A673 (cell line): Measurements from ENCODE around the gene LPP. TPM values are rescaled to one million over a fixed set of nuclear protein-coding genes. Genes with fewer than 3 reads are reported as not detected.

Experiments used
- BruUV-seq: library from RNA; stranded (reverse); fragments of 400-500 nt; replicated peaks from 2 replicates; lab custom pipeline; 2021; lab: Mats Ljungman, UMichigan
- CTCF ChIA-PET: fragments of 300-600 bp; sonication (Branson Sonifier 250); formaldehyde crosslinking; loops from one replicate; lab custom pipeline; 2022; ENCODE audit warnings: antibody characterized with exemption; lab: Charles Lee
- POLR2A ChIA-PET: fragments of 300-600 bp; sonication (Branson Sonifier 250); formaldehyde crosslinking; loops from one replicate; lab custom pipeline; 2022; ENCODE audit warnings: antibody characterized with exemption; ENCODE audit not compliant: low non-redundant PET; lab: Charles Lee
- DNase-seq: peaks from one replicate; pipeline ENCODE4 v3.0.0-alpha.2; 2015; ENCODE audit warnings: low spot score
- H3K27ac ChIP-seq: fragments of 200-600 bp; sonication (generic); 2 replicates; pipeline ENCODE4 v1.5.1; 2016; ENCODE audit warnings: mixed run types, low read depth, mild to moderate bottlenecking, mixed read lengths, antibody characterized with exemption, low read length; ENCODE audit not compliant: poor library complexity, severe bottlenecking
- H3K27me3 ChIP-seq: fragments of 200-600 bp; sonication (generic); replicated peaks from 2 replicates; pipeline ENCODE4 v1.6.1; 2017; ENCODE audit warnings: mixed run types, low read depth, mild to moderate bottlenecking, mixed read lengths, antibody characterized with exemption, low read length; ENCODE audit not compliant: insufficient read depth, poor library complexity
- H3K36me3 ChIP-seq: fragments of 200-600 bp; sonication (generic); 2 replicates; pipeline ENCODE4 v1.6.1; 2016; ENCODE audit warnings: mixed run types, mild to moderate bottlenecking, mixed read lengths, antibody characterized with exemption, low read length; ENCODE audit not compliant: insufficient read depth, poor library complexity, severe bottlenecking
- H3K4me1 ChIP-seq: fragments of 200-600 bp; sonication (generic); 2 replicates; pipeline ENCODE4 v1.6.1; 2017; ENCODE audit warnings: mixed run types, mild to moderate bottlenecking, mixed read lengths, antibody characterized with exemption, low read length; ENCODE audit not compliant: insufficient read depth, poor library complexity, severe bottlenecking
- H3K4me3 ChIP-seq: fragments of 200-600 bp; sonication (generic); 2 replicates; pipeline ENCODE4 v1.5.1; 2016; ENCODE audit warnings: low read depth, mixed run types, mild to moderate bottlenecking, mixed read lengths, low read length; ENCODE audit not compliant: poor library complexity, severe bottlenecking
- H3K9me3 ChIP-seq: fragments of 200-600 bp; sonication (generic); 2 replicates; pipeline ENCODE4 v1.6.1; 2016; ENCODE audit warnings: mixed run types, low read depth, mild to moderate bottlenecking, mixed read lengths, antibody characterized with exemption, low read length; ENCODE audit not compliant: poor library complexity, severe bottlenecking
- EZH2 ChIP-seq: fragments of 200-600 bp; sonication (generic); IDR thresholded peaks from 2 replicates; pipeline ENCODE4 v1.6.1; 2017; ENCODE audit warnings: borderline replicate concordance, low read depth, mild to moderate bottlenecking, mixed read lengths, antibody characterized with exemption, low read length; ENCODE audit not compliant: poor library complexity, severe bottlenecking
- intact Hi-C: fragments of 100-400 bp; cut with micrococcal nuclease; formaldehyde crosslinking; loops from one replicate; pipeline ENCODE4 v1.10.0; 2022; ENCODE audit not compliant: unreplicated experiment
- total RNA-seq: library from RNA; stranded (reverse); gene quantifications from 2 replicates; pipeline ENCODE4 v1.2.3, GENCODE V29; 2021
- TF ChIP-seq, protein P1 (sequence below): fragments of 300-800, 200-600 bp; sonication (generic); conservative IDR thresholded peaks from 2 replicates; pipeline ENCODE4 v1.5.1; 2017; ENCODE audit warnings: low read depth, mild to moderate bottlenecking, antibody characterized with exemption, low read length, moderate library complexity, mixed read lengths

The LPP gene
- total RNA-seq, 1 experiment from 2014 or later = 39.7 TPM

DNA sequence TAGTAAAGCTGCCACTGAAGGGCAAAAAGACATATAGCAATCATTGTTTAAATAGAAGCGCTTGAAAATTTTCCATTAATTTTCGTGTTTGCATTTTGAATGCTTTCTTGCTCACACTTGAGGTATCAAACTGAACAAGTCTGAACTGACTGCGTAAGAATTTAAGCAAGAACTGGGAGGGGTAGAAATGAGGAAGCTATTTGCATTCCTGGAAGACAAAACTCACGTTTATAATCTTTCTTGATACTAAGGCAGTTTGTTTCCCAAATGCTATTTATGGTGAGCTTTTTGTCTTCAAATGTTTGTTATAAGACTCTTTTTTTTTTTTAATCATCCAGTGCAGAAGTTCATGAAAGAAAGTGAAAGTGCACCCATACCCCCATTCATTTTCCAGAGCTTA is 518.0 kb downstream of the LPP start:
- ChIA-PET CTCF (interaction anchor here (0.7 kb wide), 1 partner anchor 11 kb away, joined by 3 read pairs; no protein-coding TSS in a partner anchor), POLR2A (no interaction called here)
- H3K27me3 ChIP-seq = no peaks in the 10 kb centered on the region
- H3K27ac ChIP-seq = no peak overlapping the region
- TF ChIP-seq, protein P1, sequence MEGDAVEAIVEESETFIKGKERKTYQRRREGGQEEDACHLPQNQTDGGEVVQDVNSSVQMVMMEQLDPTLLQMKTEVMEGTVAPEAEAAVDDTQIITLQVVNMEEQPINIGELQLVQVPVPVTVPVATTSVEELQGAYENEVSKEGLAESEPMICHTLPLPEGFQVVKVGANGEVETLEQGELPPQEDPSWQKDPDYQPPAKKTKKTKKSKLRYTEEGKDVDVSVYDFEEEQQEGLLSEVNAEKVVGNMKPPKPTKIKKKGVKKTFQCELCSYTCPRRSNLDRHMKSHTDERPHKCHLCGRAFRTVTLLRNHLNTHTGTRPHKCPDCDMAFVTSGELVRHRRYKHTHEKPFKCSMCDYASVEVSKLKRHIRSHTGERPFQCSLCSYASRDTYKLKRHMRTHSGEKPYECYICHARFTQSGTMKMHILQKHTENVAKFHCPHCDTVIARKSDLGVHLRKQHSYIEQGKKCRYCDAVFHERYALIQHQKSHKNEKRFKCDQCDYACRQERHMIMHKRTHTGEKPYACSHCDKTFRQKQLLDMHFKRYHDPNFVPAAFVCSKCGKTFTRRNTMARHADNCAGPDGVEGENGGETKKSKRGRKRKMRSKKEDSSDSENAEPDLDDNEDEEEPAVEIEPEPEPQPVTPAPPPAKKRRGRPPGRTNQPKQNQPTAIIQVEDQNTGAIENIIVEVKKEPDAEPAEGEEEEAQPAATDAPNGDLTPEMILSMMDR = no peak
- no TSS peak for BruUV-seq
- no peak for DNase-seq
- no peaks in the 10 kb centered on the region for H3K36me3 ChIP-seq
- no peak overlapping the region for H3K4me3 ChIP-seq
- H3K4me1 ChIP-seq = peaks cover 15% of the 10 kb centered on the region
- no peaks in the 10 kb centered on the region for H3K9me3 ChIP-seq
- intact Hi-C loops = no loop called here

GRCh38 chr3:188672840-188673239 is 518.9 kb downstream of the LPP start:
- no peak for DNase-seq
- POLR2A ChIA-PET = no interaction called here
- no peaks in the 10 kb centered on the region for H3K27me3 ChIP-seq
- no peaks in the 10 kb centered on the region for H3K36me3 ChIP-seq
- TF ChIP-seq, protein P1 = no peak
- no peak for TF ChIP-seq EZH2
- H3K27ac ChIP-seq = no peak overlapping the region
- H3K4me3 ChIP-seq = no peak overlapping the region
- no peaks in the 10 kb centered on the region for H3K9me3 ChIP-seq
- CTCF ChIA-PET = no interaction called here
- peaks cover 15% of the 10 kb centered on the region for H3K4me1 ChIP-seq
- BruUV-seq = no TSS peak
- intact Hi-C loops = no loop called here

- H3K36me3 ChIP-seq = no peaks in the 10 kb centered on the region
- peak; percentile 64 for DNase-seq
- intact Hi-C loops = no loop called here
- CTCF ChIA-PET = no interaction called here
- POLR2A ChIA-PET = no interaction called here
- TF ChIP-seq, protein P1 = no peak
- no peak for TF ChIP-seq EZH2
- no peak overlapping the region for H3K4me3 ChIP-seq
- no peaks in the 10 kb centered on the region for H3K27me3 ChIP-seq
- BruUV-seq = no TSS peak
- H3K27ac ChIP-seq = no peak overlapping the region
- peaks cover 15% of the 10 kb centered on the region for H3K4me1 ChIP-seq
- H3K9me3 ChIP-seq = no peaks in the 10 kb centered on the region
Observed at GRCh38 chr3:188673646-188674186, 519.8 kb downstream of the LPP start.
